Sciatic nerve (tissue), 1 donor: ENCODE data around the gene EIF3F. TPM values are rescaled to one million over a fixed set of nuclear protein-coding genes. Genes with fewer than 3 reads are reported as not detected.

Experiments
- total RNA-seq: library from RNA; stranded (reverse); fragmentation: NEBNext Ultra II Directional; extraction: Animal tissue kit (Norgen Biotek cat#: 25700); gene quantifications from one replicate; pipeline ENCODE4 v1.2.1, GENCODE V29; 2021
- donor health status: DM: no; HTN: no; CAD: no.

Gene EIF3F
- total RNA-seq, 1 donor from 2014 or later, result 164 TPM

Other genes with a start within 250 kb of the EIF3F start
- gene OR5P2, start 190.4 kb upstream of the EIF3F start, total RNA-seq, result not detected
- not detected for gene OR5P3, start 156.5 kb upstream of the EIF3F start, total RNA-seq
- gene OR10A6, start 56.1 kb upstream of the EIF3F start, total RNA-seq, result not detected
- not detected for gene OR10A3, start 45.6 kb upstream of the EIF3F start, total RNA-seq
- not detected for gene NLRP10, start 21.9 kb upstream of the EIF3F start, total RNA-seq
- 12.9 TPM for gene TUB, start 93.9 kb downstream of the EIF3F start, total RNA-seq
- 14.6 TPM for gene RIC3, start 181.7 kb downstream of the EIF3F start, total RNA-seq